ENCODE data around the gene GTF3C4. TPM values are rescaled to one million over a fixed set of nuclear protein-coding genes. Genes with fewer than 3 reads are reported as not detected.

The GTF3C4 gene
- total RNA-seq, 2 donors from 2014 or later: 6.2 to 6.9 TPM

DNA sequence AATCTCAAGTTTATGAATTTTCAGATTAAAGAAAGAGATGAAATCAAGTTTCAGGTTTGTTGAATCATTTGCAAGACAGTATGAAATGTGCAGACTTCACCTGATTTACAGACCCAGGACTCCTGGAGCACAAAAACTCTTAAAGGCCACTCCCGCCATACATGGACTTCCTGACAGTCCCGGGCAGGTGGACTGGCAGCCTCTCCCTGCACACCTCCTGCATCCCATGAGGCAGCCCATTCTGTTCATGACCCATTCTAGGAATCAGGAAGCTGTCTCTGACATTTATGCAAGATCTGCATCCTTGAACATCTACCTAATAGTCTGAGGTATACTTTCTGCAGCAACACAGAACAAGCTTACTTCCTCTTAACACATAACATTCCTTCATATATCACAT lies 6.4 kb upstream of the GTF3C4 start:
- no peak for DNase-seq
- Histone ChIP-seq H3K27ac (no peak overlapping the region), H3K36me3 (replicated peaks in 1 of 2; ENCODE audit: insufficient read depth in 1 of 2, low read depth in 2 of 2) (peaks cover 5 to 10% of the 10 kb centered on the region in 2 donors), H3K27me3 (no peaks in the 10 kb centered on the region), H3K4me1 (peaks cover 8% of the 10 kb centered on the region), H3K9me3 (no peaks in the 10 kb centered on the region), H3K4me3 (no peak overlapping the region)
- whole genome bisulfite sequencing, 2 donors: 82 to 89% methylated on average over 2 of the region's 2 CpGs
- intact Hi-C loops (cut with DNase I): no loop called here
- ATAC-seq: no peak
- TF ChIP-seq, protein P1, sequence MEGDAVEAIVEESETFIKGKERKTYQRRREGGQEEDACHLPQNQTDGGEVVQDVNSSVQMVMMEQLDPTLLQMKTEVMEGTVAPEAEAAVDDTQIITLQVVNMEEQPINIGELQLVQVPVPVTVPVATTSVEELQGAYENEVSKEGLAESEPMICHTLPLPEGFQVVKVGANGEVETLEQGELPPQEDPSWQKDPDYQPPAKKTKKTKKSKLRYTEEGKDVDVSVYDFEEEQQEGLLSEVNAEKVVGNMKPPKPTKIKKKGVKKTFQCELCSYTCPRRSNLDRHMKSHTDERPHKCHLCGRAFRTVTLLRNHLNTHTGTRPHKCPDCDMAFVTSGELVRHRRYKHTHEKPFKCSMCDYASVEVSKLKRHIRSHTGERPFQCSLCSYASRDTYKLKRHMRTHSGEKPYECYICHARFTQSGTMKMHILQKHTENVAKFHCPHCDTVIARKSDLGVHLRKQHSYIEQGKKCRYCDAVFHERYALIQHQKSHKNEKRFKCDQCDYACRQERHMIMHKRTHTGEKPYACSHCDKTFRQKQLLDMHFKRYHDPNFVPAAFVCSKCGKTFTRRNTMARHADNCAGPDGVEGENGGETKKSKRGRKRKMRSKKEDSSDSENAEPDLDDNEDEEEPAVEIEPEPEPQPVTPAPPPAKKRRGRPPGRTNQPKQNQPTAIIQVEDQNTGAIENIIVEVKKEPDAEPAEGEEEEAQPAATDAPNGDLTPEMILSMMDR (IDR thresholded peaks at IDR 0.05): no peak
- no peak for TF ChIP-seq POLR2A (IDR thresholded peaks at IDR 0.05)

DNA sequence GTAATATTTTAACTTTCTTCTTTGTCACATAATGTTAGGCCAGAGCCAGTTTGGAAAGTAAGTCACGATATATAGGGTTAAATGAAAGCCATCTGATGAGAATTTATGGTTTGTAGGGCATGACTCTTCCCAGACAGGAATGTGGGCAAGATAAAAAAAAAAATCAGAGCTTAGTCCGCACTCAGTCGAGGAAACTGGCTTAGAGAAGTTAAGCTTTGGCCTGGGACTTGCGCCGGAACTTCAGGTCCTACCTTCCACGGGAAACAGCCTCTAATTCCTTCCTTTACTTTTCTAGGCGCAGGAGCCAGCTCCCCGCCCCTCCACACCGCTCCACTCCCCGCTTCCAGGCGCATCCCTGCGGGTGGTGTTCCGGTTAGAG lies 956 bp upstream of the GTF3C4 start:
- intact Hi-C loops (cut with DNase I): no loop called here
- DNase-seq (peak in 3 of 4 donors; percentile 48 to 60 (median 48)), ATAC-seq (no peak)
- no peaks in the 10 kb centered on the region for H3K27me3 ChIP-seq
- H3K4me1 ChIP-seq: peaks cover 32% of the 10 kb centered on the region
- TF ChIP-seq, protein P1 (IDR thresholded peaks at IDR 0.05): no peak
- TF ChIP-seq POLR2A (IDR thresholded peaks at IDR 0.05): no peak
- peak overlapping the region; percentile 60 to 100 for H3K4me3 ChIP-seq
- WGBS, 2 donors: 1% methylated on average over 13 of the region's 13 CpGs
- H3K27ac ChIP-seq: peak overlapping the region; percentile 79 to 97 (median 94)
- no peaks in the 10 kb centered on the region for H3K9me3 ChIP-seq
- no peaks in the 10 kb centered on the region for H3K36me3 ChIP-seq (replicated peaks in 1 of 2; ENCODE audit: insufficient read depth in 1 of 2, low read depth in 2 of 2)

DNA sequence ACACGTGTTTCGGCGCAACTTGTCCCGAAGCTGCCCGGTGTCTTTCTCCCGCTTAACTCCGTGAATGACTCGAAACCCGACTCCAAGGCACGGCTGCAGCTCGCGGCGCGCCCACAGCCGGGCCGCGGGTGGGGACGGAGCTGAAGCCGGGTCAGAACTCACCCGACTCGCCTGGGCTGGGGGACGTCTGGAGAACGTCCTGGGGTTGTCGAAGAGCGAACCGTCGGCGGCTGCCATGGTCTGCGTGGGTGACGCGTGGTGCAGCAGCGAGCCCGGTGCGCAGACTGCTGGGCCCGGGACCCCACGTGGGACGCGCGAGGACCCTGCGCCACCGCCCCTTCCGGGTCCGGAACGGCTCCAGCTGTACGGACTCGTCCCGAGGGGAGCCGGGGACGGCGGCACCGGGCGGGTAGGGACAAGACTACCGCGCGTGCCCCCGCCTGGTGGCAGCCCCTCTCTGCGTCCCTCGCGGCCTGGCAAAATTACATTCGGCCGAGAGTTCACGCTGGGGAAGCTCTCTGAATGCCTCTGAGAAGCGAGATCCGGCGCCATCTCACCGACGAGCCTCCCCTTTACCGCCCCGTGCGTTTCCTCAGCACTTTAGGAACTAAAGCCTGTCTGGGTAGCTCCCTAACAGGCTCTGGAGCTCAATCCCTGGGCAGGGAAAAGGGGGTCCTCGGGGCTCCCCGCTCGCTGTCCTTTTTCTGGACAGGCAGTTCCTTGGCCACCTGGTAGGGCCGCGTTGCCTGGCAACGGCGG lies 387 bp upstream of the GTF3C4 start, which contains the start of gene DDX31:
DDX31 (minus strand) TSS at position 286 of the 759 bp plus-strand sequence; CDS start at position 237, 49 bp downstream.
- ATAC-seq (peak; percentile 93), DNase-seq (peak; percentile 84 to 91 (median 88))
- Histone ChIP-seq H3K9me3 (no peaks in the 10 kb centered on the region), H3K4me1 (peaks cover 32% of the 10 kb centered on the region), H3K4me3 (peak within 1 kb of the TSS; percentile 60 to 100), H3K27ac (peak within 1 kb of the TSS; percentile 79 to 97 (median 94)), H3K36me3 (replicated peaks in 1 of 2; ENCODE audit: insufficient read depth in 1 of 2, low read depth in 2 of 2) (no peaks in the 10 kb centered on the region), H3K27me3 (no peaks in the 10 kb centered on the region)
- WGBS, 2 donors: 0 to 1% methylated on average over 21 to 69 of the region's 77 CpGs
- TF ChIP-seq, protein P1 (IDR thresholded peaks at IDR 0.05): peak in 2 of 7 experiments; percentile 6 to 18
- TF ChIP-seq POLR2A (IDR thresholded peaks at IDR 0.05): peak; percentile 42 to 78 (median 77)
- intact Hi-C loops (cut with DNase I): no loop called here

DNA sequence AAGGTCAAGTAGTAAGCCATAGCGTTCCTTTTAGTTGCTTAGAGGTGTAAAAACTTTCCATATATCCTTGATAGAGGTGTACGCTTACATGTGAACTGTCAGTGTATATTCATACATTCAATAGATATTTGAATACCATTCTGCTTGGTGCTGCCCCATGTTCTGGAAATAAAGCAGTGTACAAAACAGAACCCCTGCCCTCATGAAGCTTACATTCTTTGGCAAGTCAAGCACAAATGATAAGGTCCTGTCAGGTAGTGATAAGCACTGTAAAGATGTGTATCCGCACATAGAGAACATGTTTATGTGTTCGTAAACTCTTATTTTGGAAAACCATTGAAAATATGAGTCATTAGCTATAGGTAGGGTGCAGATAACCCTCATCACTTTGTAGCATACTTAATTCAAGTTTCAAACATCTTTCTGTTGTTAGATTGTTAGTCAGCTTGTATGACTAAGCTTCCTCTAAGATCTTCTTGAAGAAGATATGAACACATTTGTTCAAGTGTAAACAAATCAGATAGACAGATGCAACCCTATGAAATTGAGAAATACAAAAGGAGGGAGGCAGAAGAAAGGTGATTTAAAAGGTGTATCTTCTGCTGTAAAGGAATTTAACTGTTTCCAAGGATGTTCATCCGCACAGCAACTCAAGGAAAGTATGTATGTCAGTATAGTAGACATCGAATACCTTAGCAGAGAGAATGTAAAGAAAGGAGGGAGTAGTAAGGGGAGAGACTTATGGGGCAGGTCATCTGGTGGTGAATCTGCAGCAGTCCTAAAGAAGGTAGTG lies 1.6 kb downstream of the GTF3C4 start:
- Histone ChIP-seq H3K27me3 (no peaks in the 10 kb centered on the region), H3K9me3 (no peaks in the 10 kb centered on the region), H3K27ac (no peak overlapping the region), H3K4me3 (no peak overlapping the region), H3K4me1 (peaks cover 32% of the 10 kb centered on the region), H3K36me3 (replicated peaks in 1 of 2; ENCODE audit: insufficient read depth in 1 of 2, low read depth in 2 of 2) (no peaks in the 10 kb centered on the region)
- no peak for DNase-seq
- WGBS, 2 donors: 66 to 72% methylated on average over 6 of the region's 6 CpGs
- TF ChIP-seq, protein P1 (IDR thresholded peaks at IDR 0.05): no peak
- TF ChIP-seq POLR2A (IDR thresholded peaks at IDR 0.05): no peak
- intact Hi-C loops (cut with DNase I): no loop called here
- no peak for ATAC-seq

All from body of pancreas (tissue), 4 donors.